Glutamatergic neuron (in vitro differentiated cells): ENCODE results near the gene LPCAT1. TPM values are rescaled to one million over a fixed set of nuclear protein-coding genes. Genes with fewer than 3 reads are reported as not detected.
"Not testable (repeated sequence)": the region's sequence is repeated elsewhere in the genome, so short reads cannot be mapped to it uniquely, and the experiment has no call there.

ENCODE experiments used
- DNase-seq: peaks from one replicate; pipeline ENCODE4 v3.0.0; 2022
- H3K27ac Mint-ChIP-seq: one replicate; pipeline ENCODE4 v1.8.0; 2020; ENCODE audit warnings: mild to moderate bottlenecking, mixed read lengths, inconsistent platforms; ENCODE audit not compliant: unreplicated experiment
- H3K27me3 Mint-ChIP-seq: one replicate; pipeline ENCODE4 v1.8.0; 2020; ENCODE audit warnings: mild to moderate bottlenecking, moderate library complexity, mixed read lengths, inconsistent platforms; ENCODE audit not compliant: unreplicated experiment
- H3K36me3 Mint-ChIP-seq: one replicate; pipeline ENCODE4 v1.8.0; 2020; ENCODE audit warnings: mild to moderate bottlenecking, mixed read lengths, inconsistent platforms; ENCODE audit not compliant: unreplicated experiment
- H3K4me1 Mint-ChIP-seq: one replicate; pipeline ENCODE4 v1.8.0; 2020; ENCODE audit warnings: mild to moderate bottlenecking, low read depth, mixed read lengths, inconsistent platforms; ENCODE audit not compliant: unreplicated experiment
- H3K4me3 Mint-ChIP-seq: one replicate; pipeline ENCODE4 v1.8.0; 2020; ENCODE audit warnings: mild to moderate bottlenecking, mixed read lengths, inconsistent platforms; ENCODE audit not compliant: unreplicated experiment
- H3K9me3 Mint-ChIP-seq: one replicate; pipeline ENCODE4 v1.8.0; 2020; ENCODE audit warnings: mild to moderate bottlenecking, moderate library complexity, mixed read lengths, inconsistent platforms; ENCODE audit not compliant: unreplicated experiment
- total RNA-seq: library from RNA; stranded (reverse); fragmentation: NEBNext Ultra II Directional; extraction: Animal tissue kit (Norgen Biotek cat#: 25700); gene quantifications from one replicate; pipeline ENCODE4 v1.2.1, GENCODE V29; 2021; ENCODE audit not compliant: unreplicated experiment
- TF ChIP-seq, protein P1 (sequence below): fragments of 200-600 bp; sonication (generic); IDR thresholded peaks from one replicate; pipeline ENCODE4 v1.5.0; 2021; ENCODE audit not compliant: partially characterized antibody, unreplicated experiment

LPCAT1 gene
- total RNA-seq, 1 donor from 2014 or later, result 113 TPM

DNA sequence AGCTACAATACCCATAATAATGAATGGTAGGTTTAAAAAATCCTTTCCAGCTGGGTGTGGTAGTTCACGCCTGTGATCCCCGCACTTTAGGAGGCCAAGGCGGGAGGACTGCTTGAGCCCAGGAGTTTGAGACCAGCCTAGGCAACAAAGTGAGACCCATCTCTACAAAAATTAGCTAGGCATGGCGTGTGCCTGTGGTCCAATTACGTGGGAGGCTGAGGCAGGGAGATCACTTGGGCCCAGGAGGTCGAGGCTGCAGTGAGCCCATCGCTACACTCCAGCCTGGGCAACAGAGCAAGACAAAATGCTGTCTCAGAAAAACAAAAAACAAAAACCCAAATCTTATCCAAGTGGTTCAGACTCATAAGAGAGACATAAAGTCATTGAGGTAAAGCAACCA is 44.7 kb downstream of the LPCAT1 start:
- TF ChIP-seq, protein P1, sequence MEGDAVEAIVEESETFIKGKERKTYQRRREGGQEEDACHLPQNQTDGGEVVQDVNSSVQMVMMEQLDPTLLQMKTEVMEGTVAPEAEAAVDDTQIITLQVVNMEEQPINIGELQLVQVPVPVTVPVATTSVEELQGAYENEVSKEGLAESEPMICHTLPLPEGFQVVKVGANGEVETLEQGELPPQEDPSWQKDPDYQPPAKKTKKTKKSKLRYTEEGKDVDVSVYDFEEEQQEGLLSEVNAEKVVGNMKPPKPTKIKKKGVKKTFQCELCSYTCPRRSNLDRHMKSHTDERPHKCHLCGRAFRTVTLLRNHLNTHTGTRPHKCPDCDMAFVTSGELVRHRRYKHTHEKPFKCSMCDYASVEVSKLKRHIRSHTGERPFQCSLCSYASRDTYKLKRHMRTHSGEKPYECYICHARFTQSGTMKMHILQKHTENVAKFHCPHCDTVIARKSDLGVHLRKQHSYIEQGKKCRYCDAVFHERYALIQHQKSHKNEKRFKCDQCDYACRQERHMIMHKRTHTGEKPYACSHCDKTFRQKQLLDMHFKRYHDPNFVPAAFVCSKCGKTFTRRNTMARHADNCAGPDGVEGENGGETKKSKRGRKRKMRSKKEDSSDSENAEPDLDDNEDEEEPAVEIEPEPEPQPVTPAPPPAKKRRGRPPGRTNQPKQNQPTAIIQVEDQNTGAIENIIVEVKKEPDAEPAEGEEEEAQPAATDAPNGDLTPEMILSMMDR, result no peak
- H3K27me3 Mint-ChIP-seq, result peaks cover 7% of the 10 kb centered on the region
- peaks cover 3% of the 10 kb centered on the region for H3K9me3 Mint-ChIP-seq
- H3K4me3 Mint-ChIP-seq, result no peak overlapping the region
- no peak overlapping the region for H3K27ac Mint-ChIP-seq
- no peaks in the 10 kb centered on the region for H3K36me3 Mint-ChIP-seq
- H3K4me1 Mint-ChIP-seq, result peaks cover 4% of the 10 kb centered on the region
- no peak for DNase-seq

DNA sequence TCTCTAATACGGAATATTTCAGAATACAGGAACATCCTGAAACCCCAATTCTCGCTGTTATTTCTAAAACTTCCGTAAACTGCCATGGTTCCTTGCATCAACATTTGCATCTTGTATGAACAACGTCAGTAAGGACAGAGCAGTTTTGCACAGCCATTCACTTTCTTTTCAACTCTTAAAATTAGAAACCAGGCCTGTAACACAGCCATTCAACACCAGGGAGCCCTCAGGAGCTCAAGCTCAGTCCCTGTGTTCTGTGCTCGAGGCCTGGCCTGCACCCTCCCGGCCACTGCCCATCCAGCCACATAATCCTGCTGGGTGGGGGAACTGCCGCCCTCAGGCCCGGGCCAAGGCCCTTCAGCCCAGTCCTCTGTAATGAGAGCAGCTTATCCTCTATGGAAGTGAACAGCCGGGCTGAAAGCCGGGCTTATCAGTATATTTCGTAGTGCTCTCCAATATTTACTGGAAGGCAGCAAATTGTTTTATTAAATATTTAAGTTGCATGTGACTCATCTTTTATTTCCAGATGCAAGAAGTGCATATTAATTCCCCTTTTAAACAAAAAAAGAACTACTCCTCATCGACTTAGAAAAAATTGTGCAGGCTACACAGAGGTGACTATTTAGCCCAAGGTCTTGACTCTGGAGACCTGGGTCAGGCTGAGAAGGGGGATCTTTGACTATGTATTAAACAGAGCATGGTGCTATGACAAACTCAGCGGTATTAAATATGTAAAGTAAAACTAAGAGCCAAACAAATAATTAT is 45.3 kb downstream of the LPCAT1 start:
- H3K27ac Mint-ChIP-seq, result peak overlapping the region; percentile 22
- H3K36me3 Mint-ChIP-seq, result no peaks in the 10 kb centered on the region
- TF ChIP-seq, protein P1, result no peak
- H3K4me1 Mint-ChIP-seq, result peaks cover 4% of the 10 kb centered on the region
- peaks cover 4% of the 10 kb centered on the region for H3K9me3 Mint-ChIP-seq
- H3K27me3 Mint-ChIP-seq, result peaks cover 7% of the 10 kb centered on the region
- peak; percentile 12 for DNase-seq
- no peak overlapping the region for H3K4me3 Mint-ChIP-seq

- H3K4me3 Mint-ChIP-seq, result no peak overlapping the region
- TF ChIP-seq, protein P1, result no peak
- H3K27ac Mint-ChIP-seq, result no peak overlapping the region
- H3K27me3 Mint-ChIP-seq, result peaks cover 9% of the 10 kb centered on the region
- H3K9me3 Mint-ChIP-seq, result peaks cover 5% of the 10 kb centered on the region
- DNase-seq, result peak; percentile 5
- no peaks in the 10 kb centered on the region for H3K36me3 Mint-ChIP-seq
- peaks cover 4% of the 10 kb centered on the region for H3K4me1 Mint-ChIP-seq
Measured at GRCh38 chr5:1477341-1477740, 46.4 kb downstream of the LPCAT1 start.

DNA sequence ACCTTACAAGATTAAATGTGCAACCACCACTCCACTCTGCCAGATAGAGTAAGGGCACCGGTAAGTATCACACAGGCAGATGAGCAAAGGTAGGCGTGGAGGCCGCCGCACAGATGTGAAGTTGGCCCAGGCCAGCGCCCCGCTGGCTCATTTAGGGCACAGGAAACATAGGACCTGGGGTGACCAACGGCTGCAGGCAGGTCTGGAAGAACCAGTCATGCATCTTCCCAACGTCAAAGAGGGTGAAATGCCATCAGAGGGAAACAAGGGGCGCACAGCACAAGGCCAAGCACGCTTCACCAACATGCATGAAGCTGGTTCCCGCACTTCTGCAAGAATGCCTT is 46.8 kb downstream of the LPCAT1 start:
- TF ChIP-seq, protein P1, result no peak
- H3K36me3 Mint-ChIP-seq, result no peaks in the 10 kb centered on the region

GRCh38 chr5:1476181-1476966 is 47.4 kb downstream of the LPCAT1 start:
- peaks cover 6% of the 10 kb centered on the region for H3K27me3 Mint-ChIP-seq
- TF ChIP-seq, protein P1, result no peak
- DNase-seq, result peak; percentile 16
- H3K36me3 Mint-ChIP-seq, result peaks cover 5% of the 10 kb centered on the region
- no peak overlapping the region for H3K27ac Mint-ChIP-seq
- peaks cover 4% of the 10 kb centered on the region for H3K4me1 Mint-ChIP-seq
- H3K4me3 Mint-ChIP-seq, result no peak overlapping the region
- peaks cover 5% of the 10 kb centered on the region for H3K9me3 Mint-ChIP-seq

More for the DNA sequence above, 46.8 kb downstream of the LPCAT1 start:
- peaks cover 5% of the 10 kb centered on the region for H3K9me3 Mint-ChIP-seq
- peaks cover 4% of the 10 kb centered on the region for H3K4me1 Mint-ChIP-seq
- no peak for DNase-seq
- no peak overlapping the region for H3K4me3 Mint-ChIP-seq
- H3K27ac Mint-ChIP-seq, result no peak overlapping the region
- H3K27me3 Mint-ChIP-seq, result peaks cover 8% of the 10 kb centered on the region

DNA sequence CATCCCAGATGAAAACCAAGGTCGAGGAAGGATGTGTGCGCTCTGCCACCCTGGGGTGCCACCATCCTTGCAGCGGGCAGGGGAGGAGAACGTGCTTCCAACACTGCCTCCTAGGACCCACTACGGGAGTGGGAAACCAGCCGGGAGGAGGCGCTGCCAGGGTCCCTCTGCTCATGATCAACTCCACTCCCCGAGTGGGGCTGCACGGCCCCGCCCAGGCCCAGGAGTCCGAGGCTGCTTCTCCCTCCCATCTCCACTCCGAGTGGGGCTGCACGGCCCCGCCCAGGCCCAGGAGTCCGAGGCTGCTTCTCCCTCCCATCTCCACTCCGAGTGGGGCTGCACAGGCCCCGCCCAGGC is 48.2 kb downstream of the LPCAT1 start:
- not testable (repeated sequence) for H3K4me1 Mint-ChIP-seq, DNase-seq, H3K36me3 Mint-ChIP-seq, H3K27ac Mint-ChIP-seq, H3K27me3 Mint-ChIP-seq, H3K4me3 Mint-ChIP-seq, H3K9me3 Mint-ChIP-seq
